CD4-positive, alpha-beta memory T cell (primary cell): ENCODE data around the gene POMGNT1. TPM values are rescaled to one million over a fixed set of nuclear protein-coding genes. Genes with fewer than 3 reads are reported as not detected.
"Not testable (repeated sequence)": the region's sequence is repeated elsewhere in the genome, so short reads cannot be mapped to it uniquely, and the experiment has no call there.

Experiments used
- CTCF ChIA-PET: fragments of 350-600 bp; sonication (Branson Sonifier 250); formaldehyde crosslinking; loops from one replicate; lab custom pipeline; 2021; ENCODE audit warnings: inconsistent platforms; ENCODE audit not compliant: partially characterized antibody; lab: Charles Lee
- POLR2A ChIA-PET: fragments of 350-600 bp; sonication (Branson Sonifier 250); formaldehyde crosslinking; loops from one replicate; lab custom pipeline; 2021; ENCODE audit not compliant: partially characterized antibody; lab: Charles Lee
- DNase-seq, 5 donors: peaks; one replicate each; pipeline versions ENCODE4 v3.0.0 to v3.0.0-alpha.2; 2020 to 2022; ENCODE audit warnings: mixed read lengths in 1 of 5
- H3K27ac ChIP-seq: one replicate; pipeline ENCODE4 v1.7.0; 2013; ENCODE audit warnings: low read depth, low read length
- H3K27me3 ChIP-seq: 2 replicates; pipeline ENCODE4 v1.7.0; 2013; ENCODE audit warnings: mild to moderate bottlenecking, low read length, moderate library complexity; ENCODE audit not compliant: insufficient read depth
- H3K36me3 ChIP-seq: 2 replicates; pipeline ENCODE4 v1.7.0; 2013; ENCODE audit warnings: mild to moderate bottlenecking, low read length, moderate library complexity; ENCODE audit not compliant: insufficient read depth
- H3K4me1 ChIP-seq: 2 replicates; pipeline ENCODE4 v1.7.0; 2013; ENCODE audit warnings: mild to moderate bottlenecking, low read length, moderate library complexity; ENCODE audit not compliant: insufficient read depth
- H3K4me3 ChIP-seq, 2 donors: one replicate each; pipeline ENCODE4 v1.7.0; 2013; ENCODE audit warnings: low read length in 2 of 2, mild to moderate bottlenecking in 1 of 2
- H3K9me3 ChIP-seq, 2 donors: one replicate each; pipeline ENCODE4 v1.7.0; 2013; ENCODE audit warnings: low read length in 2 of 2, control low read depth in 1 of 2; ENCODE audit not compliant: control insufficient read depth in 1 of 2
- H3K27ac Mint-ChIP-seq, 7 donors: one replicate each; pipeline ENCODE4 v1.8.0; 2020 to 2021; ENCODE audit warnings: mixed read lengths in 7 of 7, mild to moderate bottlenecking in 6 of 7, inconsistent platforms in 3 of 7, moderate library complexity in 3 of 7
- H3K27me3 Mint-ChIP-seq, 2 donors: one replicate each; pipeline ENCODE4 v1.8.0; 2020 to 2021; ENCODE audit warnings: mixed read lengths in 2 of 2
- H3K36me3 Mint-ChIP-seq, 2 donors: one replicate each; pipeline ENCODE4 v1.8.0; 2020 to 2021; ENCODE audit warnings: mixed read lengths in 2 of 2, inconsistent platforms in 1 of 2, mild to moderate bottlenecking in 1 of 2
- H3K4me1 Mint-ChIP-seq, 4 donors: one replicate each; pipeline ENCODE4 v1.8.0; 2020 to 2021; ENCODE audit warnings: mixed read lengths in 4 of 4, mild to moderate bottlenecking in 1 of 4
- H3K4me3 Mint-ChIP-seq, 8 donors: one replicate each; pipeline ENCODE4 v1.8.0; 2020 to 2021; ENCODE audit warnings: mixed read lengths in 8 of 8, mild to moderate bottlenecking in 7 of 8, moderate library complexity in 6 of 8, inconsistent platforms in 3 of 8
- H3K9me3 Mint-ChIP-seq, 8 donors: one replicate each; pipeline ENCODE4 v1.8.0; 2020 to 2021; ENCODE audit warnings: mixed read lengths in 8 of 8, mild to moderate bottlenecking in 5 of 8, inconsistent platforms in 3 of 8, moderate library complexity in 1 of 8
- intact Hi-C: fragments of 100-400 bp; cut with micrococcal nuclease; formaldehyde crosslinking; loops from one replicate; pipeline ENCODE4 v1.15.1; 2023
- polyA plus RNA-seq, 2 donors: library from polyadenylated mRNA; unstranded; fragments of 300-500 nt; fragmentation: Illumina TruSeq; gene quantifications; one replicate each; pipeline ENCODE4 v1.2.3, GENCODE V29; 2021
- total RNA-seq, 2 experiments: library from RNA; stranded (reverse); gene quantifications; one replicate each; pipeline ENCODE4 v1.2.3, GENCODE V29; 2021

Gene POMGNT1
- total and polyA plus RNA-seq, 4 experiments from 2014 or later: 31.7 to 41.4 (median 36.5) TPM

- Mint-ChIP-seq H3K27ac (peak overlapping the region in 1 of 7 donors; percentile 74), H3K27me3 (no peaks in the 10 kb centered on the region), H3K4me1 (peaks cover 0 to 5% (median 4%) of the 10 kb centered on the region in 4 donors), H3K36me3 (no peaks in the 10 kb centered on the region), H3K9me3 (no peaks in the 10 kb centered on the region), H3K4me3 (no peak overlapping the region)
- CTCF ChIA-PET: interaction anchor here (0.7 to 3.4 kb wide), 32 partner anchors 10 to 229 kb away, joined by 3 to 34 read pairs (median 4); partner anchors contain the start of genes LRRC41, PIK3R3, POMGNT1 and UQCRH
- Histone ChIP-seq H3K4me1 (no peaks in the 10 kb centered on the region), H3K9me3 (no peaks in the 10 kb centered on the region), H3K4me3 (no peak overlapping the region), H3K36me3 (no peaks in the 10 kb centered on the region), H3K27me3 (no peaks in the 10 kb centered on the region), H3K27ac (no peak overlapping the region)
- intact Hi-C loops: loop anchor here (1.0 to 2.0 kb wide), 4 partner anchors 23 to 186 kb away; partner anchors contain the start of gene RAD54L
- POLR2A ChIA-PET: interaction anchor here (1.0 kb wide), 1 partner anchor 124 kb away, joined by 3 read pairs; no protein-coding TSS in a partner anchor
- DNase-seq: peak; percentile 41 to 59 (median 49)
Measured at GRCh38 chr1:46223472-46223943, 25.3 kb upstream of the POMGNT1 start.

DNA sequence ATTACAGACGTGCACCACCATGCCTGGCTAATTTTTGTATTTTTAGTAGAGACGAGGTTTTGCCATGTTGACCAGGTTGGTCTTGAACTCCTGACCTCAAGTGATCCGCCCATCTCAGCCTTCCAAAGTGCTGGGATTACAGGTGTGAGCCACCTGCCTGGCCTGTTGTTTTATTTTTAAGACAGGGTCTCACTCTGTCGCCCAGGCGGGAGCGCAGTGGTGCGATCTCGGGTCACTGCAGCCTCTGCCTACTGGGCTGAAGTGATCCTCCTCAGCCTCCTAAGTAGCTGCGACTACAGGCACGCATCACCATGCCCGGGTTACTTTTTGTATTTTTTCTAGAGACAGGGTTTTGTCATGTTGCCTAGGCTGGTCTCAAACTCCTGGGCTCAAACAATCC, 24.8 kb upstream of the POMGNT1 start:
- not testable (repeated sequence) for H3K27ac ChIP-seq, H3K4me1 Mint-ChIP-seq, H3K4me1 ChIP-seq, H3K27ac Mint-ChIP-seq, H3K36me3 ChIP-seq, DNase-seq, H3K4me3 Mint-ChIP-seq, H3K9me3 Mint-ChIP-seq, H3K4me3 ChIP-seq, H3K36me3 Mint-ChIP-seq, H3K27me3 Mint-ChIP-seq, H3K27me3 ChIP-seq, H3K9me3 ChIP-seq
- intact Hi-C loops: loop anchor here (1.0 to 2.0 kb wide), 4 partner anchors 24 to 186 kb away; partner anchors contain the start of gene RAD54L
- POLR2A ChIA-PET: interaction anchor here (1.0 kb wide), 1 partner anchor 125 kb away, joined by 3 read pairs; no protein-coding TSS in a partner anchor
- CTCF ChIA-PET: interaction anchor here (0.7 to 3.4 kb wide), 27 partner anchors 10 to 229 kb away, joined by 3 to 34 read pairs (median 5); partner anchors contain the start of genes LRRC41, PIK3R3, POMGNT1 and UQCRH

DNA sequence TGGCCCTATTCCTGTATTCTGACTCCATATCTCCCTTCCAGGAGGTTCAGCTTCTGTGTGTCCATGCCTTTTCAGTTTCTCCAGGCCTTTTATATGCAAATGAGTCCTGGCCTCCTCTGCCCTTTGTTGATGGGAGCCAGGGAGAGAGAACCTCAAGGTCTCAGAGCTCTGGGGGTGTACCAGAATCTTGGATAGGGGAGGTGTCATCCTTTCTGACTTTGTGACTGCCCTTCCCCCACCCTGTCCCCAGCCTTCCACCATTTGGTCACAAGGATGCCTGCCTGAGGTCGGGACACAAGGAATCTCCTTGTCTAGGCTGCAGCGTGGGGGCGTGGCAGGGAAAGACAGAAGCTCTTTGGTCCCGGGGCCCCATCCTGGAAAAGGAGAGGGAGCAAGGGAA, 23.5 kb upstream of the POMGNT1 start:
- no peaks in the 10 kb centered on the region for H3K9me3 ChIP-seq
- H3K4me1 Mint-ChIP-seq: peaks cover 0 to 5% (median 3%) of the 10 kb centered on the region in 4 donors
- H3K27me3 ChIP-seq: no peaks in the 10 kb centered on the region
- no peaks in the 10 kb centered on the region for H3K36me3 Mint-ChIP-seq
- peaks cover 0 to under 1% of the 10 kb centered on the region in 2 donors for H3K27me3 Mint-ChIP-seq
- H3K4me3 ChIP-seq: no peak overlapping the region
- ChIA-PET POLR2A (no interaction called here), CTCF (interaction anchor here (0.9 to 3.2 kb wide), 2 partner anchors 39 to 45 kb away, joined by 3 to 12 read pairs; no protein-coding TSS in a partner anchor)
- no peaks in the 10 kb centered on the region for H3K4me1 ChIP-seq
- no peaks in the 10 kb centered on the region for H3K36me3 ChIP-seq
- intact Hi-C loops: loop anchor here (2.0 kb wide), 1 partner anchor 25 kb away; the partner anchor contains the start of gene RAD54L
- H3K9me3 Mint-ChIP-seq: peaks cover 0 to under 1% (median 0%) of the 10 kb centered on the region in 8 donors
- DNase-seq: no peak
- no peak overlapping the region for H3K27ac ChIP-seq
- H3K27ac Mint-ChIP-seq: no peak overlapping the region
- no peak overlapping the region for H3K4me3 Mint-ChIP-seq

DNA sequence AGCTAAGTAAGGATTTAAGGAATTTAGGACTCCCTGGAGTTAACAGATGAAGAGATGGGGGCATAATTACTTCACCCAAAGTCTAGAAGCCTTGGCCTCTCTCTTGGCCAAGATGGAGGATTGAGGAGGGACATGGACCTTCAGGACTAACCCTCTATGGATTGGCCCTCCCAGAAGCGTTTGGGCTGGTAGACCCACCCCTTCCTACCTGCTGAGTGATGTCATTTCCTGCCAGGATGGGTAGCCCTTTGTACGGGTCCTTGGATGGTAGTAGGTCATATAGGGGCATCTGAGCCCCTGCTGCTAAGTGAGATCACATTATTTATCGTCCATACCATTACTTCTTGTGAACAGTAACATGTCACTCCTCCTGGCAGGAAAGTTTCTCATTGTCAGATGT, 22.6 kb upstream of the POMGNT1 start:
- H3K4me1 ChIP-seq: no peaks in the 10 kb centered on the region
- Mint-ChIP-seq H3K4me1 (peaks cover 0 to 5% (median 3%) of the 10 kb centered on the region in 4 donors), H3K36me3 (no peaks in the 10 kb centered on the region), H3K9me3 (peaks cover 0 to 2% (median 0%) of the 10 kb centered on the region in 8 donors), H3K27me3 (peaks cover 0 to 2% of the 10 kb centered on the region in 2 donors), H3K4me3 (no peak overlapping the region), H3K27ac (peak overlapping the region in 1 of 7 donors; percentile 21)
- intact Hi-C loops: no loop called here
- ChIA-PET CTCF (interaction anchor here (1.9 kb wide), 1 partner anchor 185 kb away, joined by 5 read pairs; no protein-coding TSS in a partner anchor), POLR2A (no interaction called here)
- H3K36me3 ChIP-seq: no peaks in the 10 kb centered on the region
- DNase-seq: no peak
- no peaks in the 10 kb centered on the region for H3K27me3 ChIP-seq
- H3K27ac ChIP-seq: no peak overlapping the region
- H3K4me3 ChIP-seq: no peak overlapping the region
- H3K9me3 ChIP-seq: no peaks in the 10 kb centered on the region

GRCh38 chr1:46219551-46220520, 21.6 kb upstream of the POMGNT1 start:
- no peak overlapping the region for H3K27ac Mint-ChIP-seq
- no peaks in the 10 kb centered on the region for H3K36me3 ChIP-seq
- peaks cover 0 to 5% (median 3%) of the 10 kb centered on the region in 4 donors for H3K4me1 Mint-ChIP-seq
- intact Hi-C loops: no loop called here
- H3K9me3 ChIP-seq: no peaks in the 10 kb centered on the region
- no peak overlapping the region for H3K4me3 Mint-ChIP-seq
- H3K27ac ChIP-seq: no peak overlapping the region
- H3K4me1 ChIP-seq: no peaks in the 10 kb centered on the region
- H3K27me3 ChIP-seq: no peaks in the 10 kb centered on the region
- peaks cover 0 to 2% (median 0%) of the 10 kb centered on the region in 8 donors for H3K9me3 Mint-ChIP-seq
- ChIA-PET CTCF (interaction anchor here (0.6 to 1.9 kb wide), 2 partner anchors 52 to 184 kb away, joined by 4 to 5 read pairs; no protein-coding TSS in a partner anchor), POLR2A (no interaction called here)
- peaks cover 0 to 2% of the 10 kb centered on the region in 2 donors for H3K27me3 Mint-ChIP-seq
- no peak for DNase-seq
- H3K4me3 ChIP-seq: no peak overlapping the region
- H3K36me3 Mint-ChIP-seq: no peaks in the 10 kb centered on the region

- H3K4me3 Mint-ChIP-seq: no peak overlapping the region
- no peak for DNase-seq
- no peaks in the 10 kb centered on the region for H3K36me3 Mint-ChIP-seq
- H3K27ac ChIP-seq: no peak overlapping the region
- H3K27ac Mint-ChIP-seq: no peak overlapping the region
- H3K4me1 ChIP-seq: no peaks in the 10 kb centered on the region
- H3K36me3 ChIP-seq: no peaks in the 10 kb centered on the region
- peaks cover 0 to 2% (median 0%) of the 10 kb centered on the region in 8 donors for H3K9me3 Mint-ChIP-seq
- H3K4me3 ChIP-seq: no peak overlapping the region
- CTCF ChIA-PET: no interaction called here
- peaks cover 0 to 1% (median 1%) of the 10 kb centered on the region in 4 donors for H3K4me1 Mint-ChIP-seq
- intact Hi-C loops: no loop called here
- no peaks in the 10 kb centered on the region for H3K9me3 ChIP-seq
- H3K27me3 Mint-ChIP-seq: peaks cover 0 to 2% of the 10 kb centered on the region in 2 donors
- POLR2A ChIA-PET: no interaction called here
- no peaks in the 10 kb centered on the region for H3K27me3 ChIP-seq
Measured at GRCh38 chr1:46218443-46218842, 20.2 kb upstream of the POMGNT1 start.

DNA sequence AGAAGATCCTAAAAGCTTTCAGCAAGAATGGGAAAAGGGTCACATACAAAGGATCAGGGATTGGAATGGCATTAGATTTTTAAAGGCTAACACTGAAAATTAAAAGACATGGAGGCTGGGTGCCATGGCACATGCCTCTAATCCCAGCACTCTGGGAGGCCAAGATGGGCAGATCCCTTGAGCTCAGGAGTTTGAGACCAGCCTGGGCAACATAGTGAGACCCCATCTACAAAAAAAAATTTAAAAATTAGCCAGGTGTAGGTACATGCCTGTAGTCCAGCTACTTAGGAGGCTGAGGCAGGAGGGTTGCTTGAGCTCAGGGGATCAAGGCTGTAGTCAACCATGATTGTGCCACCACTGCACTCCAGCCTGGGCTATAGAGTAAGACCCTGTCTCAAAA, 17.3 kb upstream of the POMGNT1 start:
- Mint-ChIP-seq H3K4me3 (no peak overlapping the region), H3K9me3 (peaks cover 0 to 2% (median 0%) of the 10 kb centered on the region in 8 donors), H3K4me1 (no peaks in the 10 kb centered on the region), H3K36me3 (no peaks in the 10 kb centered on the region), H3K27ac (no peak overlapping the region), H3K27me3 (peaks cover 0 to 2% of the 10 kb centered on the region in 2 donors)
- Histone ChIP-seq H3K4me1 (no peaks in the 10 kb centered on the region), H3K9me3 (no peaks in the 10 kb centered on the region), H3K27ac (no peak overlapping the region), H3K27me3 (no peaks in the 10 kb centered on the region), H3K36me3 (no peaks in the 10 kb centered on the region), H3K4me3 (no peak overlapping the region)
- CTCF ChIA-PET: no interaction called here
- intact Hi-C loops: no loop called here
- DNase-seq: no peak
- POLR2A ChIA-PET: no interaction called here
